Neutrophil (primary cell): ENCODE results near the gene RHOH.

Experiments used
- H3K27ac ChIP-seq: fragments of 200-600 bp; sonication (generic); 2 replicates; pipeline ENCODE4 v1.5.1; 2016; ENCODE audit warnings: mild to moderate bottlenecking, moderate library complexity
- H3K27me3 ChIP-seq: fragments of 200-600 bp; sonication (generic); 2 replicates; pipeline ENCODE4 v1.6.0; 2016; ENCODE audit warnings: mild to moderate bottlenecking
- H3K36me3 ChIP-seq: fragments of 200-600 bp; sonication (generic); 2 replicates; pipeline ENCODE4 v1.5.1; 2017
- H3K4me1 ChIP-seq, 2 experiments: fragments of 200-600 bp in 1 of 2; sonication (generic) in 1 of 2; 1 replicate in 1 of 2; 2 replicates in 1 of 2; pipeline versions ENCODE4 v1.5.1 to v1.6.1; 2013 to 2016; ENCODE audit warnings: low read depth in 1 of 2, low read length in 1 of 2, mild to moderate bottlenecking in 1 of 2, moderate library complexity in 1 of 2; ENCODE audit not compliant: control insufficient read depth in 1 of 2, insufficient read depth in 1 of 2
- H3K4me3 ChIP-seq, 2 experiments: fragments of 200-600 bp in 1 of 2; sonication (generic) in 1 of 2; 1 replicate in 1 of 2; 2 replicates in 1 of 2; pipeline ENCODE4 v1.5.1; 2013 to 2016; ENCODE audit warnings: low read depth in 1 of 2, low read length in 1 of 2, mild to moderate bottlenecking in 1 of 2, moderate library complexity in 1 of 2
- H3K9me3 ChIP-seq: fragments of 200-600 bp; sonication (generic); 2 replicates; pipeline ENCODE4 v1.5.1; 2016
- CTCF ChIP-seq: fragments of 200-600 bp; sonication (generic); IDR thresholded peaks from 2 replicates; pipeline ENCODE4 v1.5.1; 2016; ENCODE audit warnings: antibody characterized with exemption

The RHOH gene

GRCh38 chr4:40160258-40160657 is 36.6 kb upstream of the RHOH start:
- Histone ChIP-seq H3K27me3 (no peaks in the 10 kb centered on the region), H3K4me3 (no peak overlapping the region), H3K9me3 (no peaks in the 10 kb centered on the region), H3K36me3 (no peaks in the 10 kb centered on the region), H3K4me1 (peaks cover 12 to 19% of the 10 kb centered on the region in 2 experiments), H3K27ac (no peak overlapping the region)
- no peak for TF ChIP-seq CTCF

- H3K27me3 ChIP-seq = no peaks in the 10 kb centered on the region
- H3K4me3 ChIP-seq = no peak overlapping the region
- no peak overlapping the region for H3K27ac ChIP-seq
- no peak for TF ChIP-seq CTCF
- no peaks in the 10 kb centered on the region for H3K4me1 ChIP-seq
- H3K9me3 ChIP-seq = no peaks in the 10 kb centered on the region
- H3K36me3 ChIP-seq = no peaks in the 10 kb centered on the region
Measured at GRCh38 chr4:40164459-40164858, 32.4 kb upstream of the RHOH start.

GRCh38 chr4:40165916-40166315 is 30.9 kb upstream of the RHOH start:
- no peaks in the 10 kb centered on the region for H3K27me3 ChIP-seq
- no peak for TF ChIP-seq CTCF
- no peak overlapping the region for H3K27ac ChIP-seq
- H3K36me3 ChIP-seq = no peaks in the 10 kb centered on the region
- H3K4me1 ChIP-seq = no peaks in the 10 kb centered on the region
- H3K9me3 ChIP-seq = no peaks in the 10 kb centered on the region
- H3K4me3 ChIP-seq = no peak overlapping the region

- Histone ChIP-seq H3K27ac (no peak overlapping the region), H3K27me3 (no peaks in the 10 kb centered on the region), H3K4me3 (no peak overlapping the region), H3K9me3 (no peaks in the 10 kb centered on the region), H3K36me3 (no peaks in the 10 kb centered on the region), H3K4me1 (no peaks in the 10 kb centered on the region)
- TF ChIP-seq CTCF = no peak
Measured at GRCh38 chr4:40168070-40168469, 28.8 kb upstream of the RHOH start.

GRCh38 chr4:40170588-40170987 is 26.2 kb upstream of the RHOH start:
- no peaks in the 10 kb centered on the region for H3K36me3 ChIP-seq

More at GRCh38 chr4:40170588-40170987, 26.2 kb upstream of the RHOH start:
- H3K27ac ChIP-seq = no peak overlapping the region
- no peaks in the 10 kb centered on the region for H3K27me3 ChIP-seq
- no peak for TF ChIP-seq CTCF
- H3K4me3 ChIP-seq = no peak overlapping the region
- H3K4me1 ChIP-seq = no peaks in the 10 kb centered on the region
- H3K9me3 ChIP-seq = no peaks in the 10 kb centered on the region
